Measurements from ENCODE around the gene PPARA. TPM values are rescaled to one million over a fixed set of nuclear protein-coding genes. Genes with fewer than 3 reads are reported as not detected.
A peak's percentile ranks its signal among the peaks of the same experiment; 100 is the strongest.

The PPARA gene
- total and polyA plus RNA-seq, 2 of the 4 experiments (the other 2 are of a cell fraction): 3.1 to 7.0 TPM

GRCh38 chr22:46292732-46293131 lies 142.4 kb downstream of the PPARA start:
- H2BK120ac ChIP-seq (ENCODE audit: low read depth, low read length): no peak overlapping the region
- no peak overlapping the region for H3K18ac ChIP-seq (ENCODE audit: low read depth, low read length)
- POLR2A ChIA-PET (ENCODE audit: unreplicated experiment): no interaction called here
- no peak for DNase-seq
- 96% methylated on average over 5 of the region's 14 CpGs; no CpG with 5 or more reads in 1 of the 2 experiments for WGBS, 2 experiments (ENCODE audit: extremely low coverage in 2 of 2, insufficient read length in 1 of 2)
- intact Hi-C loops (cut with micrococcal nuclease): no loop called here
- no peak for ATAC-seq (ENCODE audit: low read depth)
- dilution Hi-C loops (cut with HindIII; ENCODE audit: low sequenced_read_pairs, unreplicated experiment): no loop called here
- H3K27ac ChIP-seq (ENCODE audit: insufficient read depth, low read length): no peak overlapping the region
- H3K23ac ChIP-seq (ENCODE audit: low read depth, low read length): no peak overlapping the region
- H3K56ac ChIP-seq (ENCODE audit: extremely low read depth, insufficient read depth, low read length): no peak overlapping the region
- H4K20me1 ChIP-seq (ENCODE audit: insufficient read depth, low read length): no peaks in the 10 kb centered on the region
- no peaks in the 10 kb centered on the region for H3K9me3 ChIP-seq (ENCODE audit: control insufficient read depth, insufficient read depth, low read length)
- H2BK5ac ChIP-seq (ENCODE audit: low read depth, low read length, poor library complexity, severe bottlenecking): no peak overlapping the region
- no peak overlapping the region for H3K4me2 ChIP-seq (ENCODE audit: low read depth, low read length)
- no peak overlapping the region for H4K91ac ChIP-seq (ENCODE audit: insufficient read depth, low read depth, low read length)
- H2AK9ac ChIP-seq (replicated peaks; ENCODE audit: low read depth, low read length, poor library complexity): peak overlapping the region; percentile 73
- peaks cover 11% of the 10 kb centered on the region for H3K4me1 ChIP-seq (ENCODE audit: control insufficient read depth, insufficient read depth, low read length)
- no peak overlapping the region for H3K4ac ChIP-seq (ENCODE audit: low read depth, low read length)
- H3K27me3 ChIP-seq (ENCODE audit: control insufficient read depth, insufficient read depth, low read length): no peaks in the 10 kb centered on the region
- no peak overlapping the region for H3K4me3 ChIP-seq (ENCODE audit: insufficient read depth, low read depth, low read length)
- H4K5ac ChIP-seq (ENCODE audit: low read depth, low read length): no peak overlapping the region
- no peak overlapping the region for H4K8ac ChIP-seq (ENCODE audit: low read depth in 2 of 2, low read length in 2 of 2)
- H3K36me3 ChIP-seq (ENCODE audit: control insufficient read depth, insufficient read depth, low read length): peaks cover 43% of the 10 kb centered on the region
- no peak overlapping the region for H2BK15ac ChIP-seq (ENCODE audit: low read depth, low read length)
- TF ChIP-seq MAZ (IDR thresholded peaks at IDR 0.05; ENCODE audit: borderline replicate concordance, low read depth, low read length) (no peak), RFX5 (IDR thresholded peaks at IDR 0.05; ENCODE audit: low read depth, low read length) (no peak), RCOR1 (IDR thresholded peaks at IDR 0.05; ENCODE audit: insufficient replicate concordance, low read length) (no peak), USF2 (IDR thresholded peaks at IDR 0.05; ENCODE audit: low read depth, low read length) (no peak), BHLHE40 (IDR thresholded peaks at IDR 0.05; ENCODE audit: low read depth, low read length) (no peak), MAFK (IDR thresholded peaks at IDR 0.05; ENCODE audit: low read depth, low read length) (no peak), FOS (IDR thresholded peaks at IDR 0.05; ENCODE audit: low read depth, low read length) (no peak), CTCF (conservative IDR thresholded peaks at IDR 0.05; ENCODE audit: low read depth, low read length) (no peak), MXI1 (IDR thresholded peaks at IDR 0.05; ENCODE audit: borderline replicate concordance, low read depth, low read length) (no peak), SMC3 (IDR thresholded peaks at IDR 0.05; ENCODE audit: low read depth, low read length) (no peak), ELK1 (IDR thresholded peaks at IDR 0.05; ENCODE audit: borderline replicate concordance, low read depth, low read length) (no peak), CHD1 (IDR thresholded peaks at IDR 0.05; ENCODE audit: low read depth, low read length) (no peak), NFE2L2 (IDR thresholded peaks at IDR 0.05; ENCODE audit: low read depth, low read length) (no peak), POLR2A (IDR thresholded peaks at IDR 0.05; ENCODE audit: low read depth, low read length) (no peak), RAD21 (IDR thresholded peaks at IDR 0.05; ENCODE audit: low read length) (no peak), CEBPB (IDR thresholded peaks at IDR 0.05; ENCODE audit: low read depth, low read length) (no peak)
- no peak overlapping the region for H2BK20ac ChIP-seq (ENCODE audit: low read depth, low read length)
- CTCF ChIA-PET: no interaction called here
- no peak overlapping the region for H3K9ac ChIP-seq (ENCODE audit: low read depth, low read length)
- in situ Hi-C loops (cut with MboI; ENCODE audit: low sequenced_read_pairs): no loop called here
- no peak overlapping the region for H2AFZ ChIP-seq (replicated peaks; ENCODE audit: low read length, poor library complexity)
- H2AK5ac ChIP-seq (ENCODE audit: low read depth, low read length): no peak overlapping the region
- peaks cover 20% of the 10 kb centered on the region for H3K9me1 ChIP-seq (ENCODE audit: insufficient read depth, low read length)
- H3K79me1 ChIP-seq (ENCODE audit: low read depth in 1 of 2, low read length in 2 of 2): peaks cover 0 to 18% of the 10 kb centered on the region in 2 experiments; a peak in 2 of 4 replicates
- H3K14ac ChIP-seq (replicated peaks; ENCODE audit: low read depth, low read length): no peak overlapping the region
- BruUV-seq (replicated peaks): no TSS peak

Data from IMR-90 (cell line).